ENCODE measurements around the gene ATXN7L1.
A peak's percentile ranks its signal among the peaks of the same experiment; 100 is the strongest.

Gene ATXN7L1, protein sequence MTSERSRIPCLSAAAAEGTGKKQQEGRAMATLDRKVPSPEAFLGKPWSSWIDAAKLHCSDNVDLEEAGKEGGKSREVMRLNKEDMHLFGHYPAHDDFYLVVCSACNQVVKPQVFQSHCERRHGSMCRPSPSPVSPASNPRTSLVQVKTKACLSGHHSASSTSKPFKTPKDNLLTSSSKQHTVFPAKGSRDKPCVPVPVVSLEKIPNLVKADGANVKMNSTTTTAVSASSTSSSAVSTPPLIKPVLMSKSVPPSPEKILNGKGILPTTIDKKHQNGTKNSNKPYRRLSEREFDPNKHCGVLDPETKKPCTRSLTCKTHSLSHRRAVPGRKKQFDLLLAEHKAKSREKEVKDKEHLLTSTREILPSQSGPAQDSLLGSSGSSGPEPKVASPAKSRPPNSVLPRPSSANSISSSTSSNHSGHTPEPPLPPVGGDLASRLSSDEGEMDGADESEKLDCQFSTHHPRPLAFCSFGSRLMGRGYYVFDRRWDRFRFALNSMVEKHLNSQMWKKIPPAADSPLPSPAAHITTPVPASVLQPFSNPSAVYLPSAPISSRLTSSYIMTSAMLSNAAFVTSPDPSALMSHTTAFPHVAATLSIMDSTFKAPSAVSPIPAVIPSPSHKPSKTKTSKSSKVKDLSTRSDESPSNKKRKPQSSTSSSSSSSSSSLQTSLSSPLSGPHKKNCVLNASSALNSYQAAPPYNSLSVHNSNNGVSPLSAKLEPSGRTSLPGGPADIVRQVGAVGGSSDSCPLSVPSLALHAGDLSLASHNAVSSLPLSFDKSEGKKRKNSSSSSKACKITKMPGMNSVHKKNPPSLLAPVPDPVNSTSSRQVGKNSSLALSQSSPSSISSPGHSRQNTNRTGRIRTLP

GRCh38 chr7:105876091-105876963, at the start of gene ATXN7L1:
Gene ATXN7L1, minus strand, starts transcription at chr7:105876599. Its CDS starts 41 bp downstream, at chr7:105876558.
- DNase-seq, result peak; percentile 87

DNA sequence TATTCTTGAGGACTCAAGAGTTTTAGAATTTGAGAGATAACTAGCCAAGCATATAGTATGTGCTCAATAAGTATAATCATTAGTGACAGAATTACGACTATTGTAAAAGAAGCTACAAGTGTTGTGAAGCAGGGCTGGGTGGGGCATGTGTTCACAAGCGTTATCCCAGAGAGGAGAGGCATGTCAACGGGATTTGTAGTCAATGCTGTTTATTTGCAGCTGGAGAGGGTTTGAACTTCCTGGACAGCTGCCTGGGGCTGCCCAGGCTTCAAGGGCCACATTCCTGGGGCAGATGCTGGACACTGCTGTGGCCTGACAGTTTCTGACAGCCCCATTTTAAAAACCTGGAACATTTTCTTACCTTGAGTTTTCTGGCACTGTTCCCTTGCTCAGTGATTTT, 49.7 kb upstream of the ATXN7L1 start:
- DNase-seq, result no peak

DNA sequence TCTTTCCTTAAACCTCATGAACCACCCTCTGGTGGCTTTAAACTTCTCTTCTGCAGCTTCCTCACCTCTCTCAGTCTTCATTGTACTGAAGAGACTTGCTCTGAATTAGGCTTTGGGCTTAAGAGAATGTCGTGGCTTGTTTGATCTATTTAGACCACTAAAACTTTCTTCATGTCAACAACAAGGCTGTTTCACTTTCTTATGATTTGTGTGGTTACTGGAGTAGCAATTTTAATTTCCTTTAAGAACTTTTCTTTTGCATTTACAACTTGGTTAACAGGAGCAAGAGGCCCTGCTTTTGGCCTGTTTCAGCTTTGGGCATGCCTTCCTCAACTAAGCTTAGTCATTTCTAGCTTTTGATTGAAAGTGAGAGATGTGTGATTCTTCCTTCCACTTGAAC, 48.5 kb upstream of the ATXN7L1 start:
- DNase-seq, result no peak

DNA sequence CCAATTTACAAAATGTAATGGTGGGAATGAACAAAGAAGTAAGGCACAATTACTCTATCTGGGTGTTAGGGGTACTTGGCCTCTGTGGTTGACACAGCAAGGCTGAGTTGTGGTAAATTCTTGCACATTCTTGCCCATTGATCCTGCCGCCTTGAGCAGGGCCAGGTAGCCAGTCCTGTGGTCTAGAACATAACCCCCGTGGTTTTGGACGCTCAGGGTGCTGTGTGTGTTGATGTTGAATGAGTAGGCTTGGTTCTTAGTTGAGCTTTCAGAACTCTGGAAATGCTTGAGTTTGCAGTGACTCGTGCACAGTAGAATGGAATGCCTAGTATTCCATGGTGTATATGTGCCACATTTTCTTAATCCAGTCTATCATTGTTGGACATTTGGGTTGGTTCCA, 44.4 kb upstream of the ATXN7L1 start:
- DNase-seq, result no peak

DNA sequence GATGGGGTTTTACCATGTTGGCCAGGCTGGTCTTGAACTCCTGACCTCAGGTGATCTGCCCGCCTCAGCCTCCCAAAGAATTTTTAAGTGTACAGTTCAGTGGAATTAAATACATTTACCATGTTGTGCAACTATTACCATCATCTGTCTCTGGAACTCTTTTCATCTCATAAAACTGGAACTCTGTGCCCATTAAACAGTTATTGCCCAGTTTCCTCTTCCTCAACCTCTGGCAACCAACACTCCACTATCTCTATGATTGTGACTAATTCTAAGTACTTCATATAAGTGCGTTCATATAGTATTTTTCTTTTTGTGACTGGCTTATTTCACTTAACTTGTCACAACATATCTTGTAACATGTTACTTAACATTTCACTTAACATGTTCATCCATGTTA, 41.3 kb upstream of the ATXN7L1 start:
- no peak for DNase-seq

DNA sequence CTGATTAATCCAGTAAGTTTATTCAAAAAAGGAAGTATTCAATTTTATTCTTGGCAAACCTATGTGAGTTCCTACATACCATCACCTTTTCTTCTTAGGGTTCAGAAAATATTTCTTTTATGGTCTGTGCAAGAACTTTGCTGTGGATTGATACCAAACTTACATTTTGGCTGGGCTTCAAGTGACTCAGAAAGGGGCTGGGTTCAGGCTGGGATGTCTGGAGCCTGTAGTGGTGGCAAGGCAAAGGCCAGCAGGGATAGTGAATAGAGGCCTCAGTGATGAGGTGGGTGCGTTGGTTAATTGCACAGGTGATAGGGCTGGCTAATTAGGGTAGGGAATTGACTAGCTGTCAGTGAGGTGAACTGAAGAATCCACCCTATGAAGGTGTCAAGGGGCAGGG, 40.2 kb upstream of the ATXN7L1 start:
- DNase-seq, result no peak

- no peak for DNase-seq
These were observed 37.5 kb upstream of the ATXN7L1 start for GRCh38 chr7:105913947-105914346.

DNA sequence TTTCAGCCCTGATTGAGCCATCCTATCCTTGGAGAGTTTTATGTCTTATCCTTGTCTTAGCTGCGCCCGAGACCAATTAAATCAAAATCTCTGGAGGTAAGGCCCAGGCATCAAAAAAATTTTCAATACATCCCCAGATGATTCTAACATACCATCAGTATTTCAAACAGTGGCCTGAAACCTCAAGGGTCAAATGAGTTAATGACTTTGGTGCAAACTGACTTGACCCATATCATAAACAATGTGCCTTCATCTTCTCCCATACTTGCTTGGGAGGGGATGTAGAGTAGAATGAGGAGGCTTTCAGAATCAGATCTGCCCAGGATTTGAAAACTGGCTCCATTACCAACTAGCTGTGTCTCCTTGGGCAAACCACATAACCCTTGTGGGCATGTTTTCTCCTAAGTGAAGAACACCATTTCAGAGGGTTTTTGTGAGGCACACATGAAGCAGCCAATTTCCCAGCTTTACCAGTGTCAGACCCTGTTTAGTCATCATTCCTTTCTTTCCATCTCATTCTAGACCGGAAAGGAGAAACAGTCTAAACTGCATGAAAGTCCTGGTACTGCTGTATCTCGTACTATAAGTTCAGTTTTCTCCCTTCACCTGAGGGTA, 35.7 kb upstream of the ATXN7L1 start:
- DNase-seq, result no peak

- no peak for DNase-seq
These were observed 33.8 kb upstream of the ATXN7L1 start for GRCh38 chr7:105910172-105910571.

- DNase-seq, result no peak
These were observed 33.3 kb upstream of the ATXN7L1 start for GRCh38 chr7:105909742-105910141.

DNA sequence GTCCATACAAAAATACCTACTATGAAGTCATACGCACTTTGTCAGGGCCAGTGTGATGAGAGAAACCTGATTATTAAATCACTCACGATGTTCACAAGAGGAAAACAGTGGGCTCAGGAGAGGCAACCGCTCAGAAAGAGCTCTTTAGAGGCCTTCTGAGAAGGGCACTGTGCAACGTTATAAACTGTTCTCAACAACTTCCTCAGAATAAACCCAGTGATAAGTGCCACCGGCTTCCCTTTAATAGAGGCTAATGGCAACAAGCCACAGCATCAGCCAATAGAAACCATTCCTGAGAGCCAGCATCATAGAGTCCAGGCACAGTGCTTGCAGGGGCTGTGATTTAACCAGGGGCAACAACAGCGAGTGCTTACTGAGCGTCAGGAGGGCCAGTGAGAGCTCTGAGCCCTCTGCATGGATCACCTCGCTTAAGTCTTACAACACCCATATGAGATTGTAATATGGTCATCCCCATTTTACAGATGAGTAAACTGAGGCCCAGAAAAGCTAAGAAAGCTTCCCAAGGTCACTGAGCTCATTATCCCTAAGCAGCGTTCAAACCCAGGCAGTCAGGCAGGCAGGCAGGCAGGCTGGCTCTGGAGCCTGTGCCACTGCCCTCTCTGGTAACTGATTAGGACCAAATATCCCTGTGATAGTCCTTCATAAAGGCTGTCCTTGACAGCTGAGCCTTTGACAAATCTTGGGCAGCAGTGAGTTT, 30.9 kb upstream of the ATXN7L1 start:
- DNase-seq, result no peak

DNA sequence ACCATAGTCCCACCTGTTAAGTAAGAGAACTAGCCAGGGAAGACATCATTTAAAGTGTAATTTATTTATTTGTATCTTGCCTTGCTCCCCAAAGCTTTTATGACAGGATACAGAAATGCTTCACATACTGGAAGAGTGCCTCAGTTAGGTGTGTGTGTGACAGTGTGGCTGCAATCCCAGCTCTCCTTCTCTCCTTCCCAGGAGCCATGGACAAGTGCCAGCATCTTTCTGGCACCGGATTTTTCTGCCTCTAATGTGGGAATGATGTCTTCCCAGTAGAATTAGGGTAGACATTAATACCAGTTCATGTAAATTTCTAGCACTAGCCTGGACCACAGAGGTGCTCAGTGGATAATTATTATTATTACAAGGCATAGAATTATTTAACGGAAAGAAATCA, 30.3 kb upstream of the ATXN7L1 start:
- no peak for DNase-seq

DNA sequence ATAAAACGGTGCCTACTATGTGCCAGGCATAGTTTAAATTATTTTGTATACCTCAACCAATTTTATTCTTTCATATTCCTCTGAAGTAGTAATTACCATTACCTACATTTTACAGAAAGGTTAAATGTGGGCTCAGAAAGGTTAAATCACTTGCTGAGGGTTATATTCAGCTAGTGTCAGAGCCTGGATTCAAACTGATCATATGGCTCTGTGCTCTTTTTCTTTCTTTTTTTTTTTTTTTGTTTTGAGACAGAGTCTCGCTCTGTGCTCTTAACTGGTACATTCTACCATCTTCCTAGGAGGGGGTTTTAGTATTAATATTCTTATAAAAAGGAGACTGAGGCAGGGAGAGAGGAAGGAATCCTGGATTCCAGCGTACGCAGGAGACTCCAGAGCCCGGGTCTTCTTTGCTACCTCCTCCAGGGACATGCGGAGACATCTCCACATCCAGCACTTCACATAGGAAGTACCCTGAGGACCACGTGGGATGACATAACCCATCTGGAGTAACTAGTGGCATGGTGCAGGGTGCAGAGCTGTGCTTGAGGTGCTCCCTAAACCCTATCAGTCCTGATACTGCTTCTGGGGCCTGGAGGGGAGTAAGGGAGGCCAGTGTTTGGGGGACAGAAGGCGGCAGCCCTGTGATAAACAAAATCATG, 29.6 kb upstream of the ATXN7L1 start:
- no peak for DNase-seq

DNA sequence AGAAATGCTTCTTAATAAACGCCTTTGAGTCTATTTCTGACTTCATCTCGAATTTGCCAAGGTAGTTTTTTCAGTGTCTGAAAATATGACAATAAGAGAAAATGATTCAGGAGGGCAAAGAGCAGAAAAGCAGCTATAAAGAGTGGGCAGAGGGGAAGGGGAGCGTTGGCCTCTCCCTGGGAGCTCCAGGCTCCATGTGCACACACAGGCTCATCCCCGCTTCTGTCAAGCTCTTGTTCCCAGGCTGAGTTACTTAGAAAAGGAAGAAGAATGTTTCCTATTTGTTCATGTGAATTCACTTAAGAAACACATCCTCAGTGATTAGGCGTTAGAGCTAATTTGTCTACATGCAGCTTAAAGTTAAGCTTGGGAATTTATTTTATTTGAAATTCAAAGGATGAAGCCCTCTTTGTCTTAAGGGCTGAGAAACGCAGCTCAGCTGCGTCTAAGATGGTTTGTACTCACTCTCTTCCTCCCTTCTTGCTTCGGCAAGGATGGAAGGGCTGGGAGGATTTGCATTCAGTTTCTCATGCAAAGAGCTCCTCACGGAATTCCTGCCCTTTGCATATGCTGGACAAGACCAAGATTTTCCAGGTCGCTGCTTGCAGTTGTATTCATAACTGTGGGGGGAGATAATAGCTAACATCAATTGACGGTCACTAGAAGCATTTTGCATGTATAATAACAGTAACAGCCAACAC, 29.0 kb upstream of the ATXN7L1 start:
- no peak for DNase-seq

DNA sequence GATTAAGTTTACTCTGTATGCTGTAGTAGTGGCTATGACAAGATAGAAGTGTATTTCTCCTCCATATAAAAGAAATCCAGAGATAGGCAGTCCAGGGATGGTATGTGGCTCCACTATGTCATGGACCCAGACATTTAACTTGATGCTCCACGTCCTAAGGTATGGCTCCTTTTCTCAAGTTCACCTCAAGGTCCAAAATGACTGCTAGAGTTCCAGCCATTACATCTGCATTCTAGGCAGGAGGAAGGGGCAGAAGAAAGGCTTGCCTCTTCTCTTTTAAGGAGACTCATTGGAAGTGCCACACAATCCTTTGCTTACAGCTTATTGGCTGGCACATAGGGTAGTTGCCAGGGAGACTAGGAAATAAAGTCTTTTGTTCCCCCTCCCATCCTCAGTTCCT, 27.7 kb upstream of the ATXN7L1 start:
- no peak for DNase-seq

DNA sequence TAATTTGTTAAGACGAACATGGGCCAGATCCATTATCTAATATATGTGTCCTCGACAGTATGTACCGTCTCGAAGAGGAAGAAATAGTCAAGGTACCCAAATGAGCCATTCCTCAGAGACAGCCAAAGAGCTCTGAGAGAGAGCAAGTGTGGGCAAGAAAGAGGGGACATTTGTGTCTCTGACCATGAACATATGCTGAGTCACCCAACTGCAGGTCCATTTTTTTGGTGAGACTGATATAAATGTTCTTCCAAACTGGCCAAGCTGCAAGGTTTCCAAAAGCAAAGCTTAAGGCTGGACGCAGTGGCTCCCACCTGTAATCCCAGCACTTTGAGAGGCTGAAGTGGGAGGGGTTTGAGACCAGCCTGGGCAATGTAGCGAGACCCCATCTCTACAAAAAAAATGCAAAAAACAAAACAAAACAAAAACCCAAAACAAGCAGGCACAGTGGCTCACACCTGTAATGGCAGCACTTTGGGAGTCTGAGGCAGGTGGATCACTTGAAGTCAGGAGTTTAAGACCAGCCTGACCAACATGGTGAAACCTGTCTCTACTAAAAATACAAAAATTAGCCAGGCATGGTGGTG, 26.0 kb upstream of the ATXN7L1 start:
- no peak for DNase-seq

DNA sequence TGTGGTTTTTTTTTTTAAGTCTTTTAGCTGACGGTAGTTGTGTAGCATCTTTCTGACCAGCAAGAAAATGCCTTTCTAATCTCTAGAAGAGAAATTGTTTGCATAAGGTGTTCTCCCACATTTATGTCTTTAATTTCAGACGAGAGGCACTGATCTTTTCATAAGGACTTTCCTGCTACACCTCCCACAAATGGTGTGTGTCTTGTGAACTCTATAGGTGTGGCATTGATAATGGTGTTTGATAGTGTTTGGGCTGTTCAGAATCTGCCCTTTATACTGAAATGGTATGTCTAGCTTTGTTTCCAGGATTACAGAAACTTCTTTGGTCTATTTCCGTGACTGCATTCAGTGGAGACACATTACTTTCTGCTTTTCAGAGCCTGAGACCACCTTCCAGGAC, 21.6 kb upstream of the ATXN7L1 start:
- DNase-seq, result no peak

DNA sequence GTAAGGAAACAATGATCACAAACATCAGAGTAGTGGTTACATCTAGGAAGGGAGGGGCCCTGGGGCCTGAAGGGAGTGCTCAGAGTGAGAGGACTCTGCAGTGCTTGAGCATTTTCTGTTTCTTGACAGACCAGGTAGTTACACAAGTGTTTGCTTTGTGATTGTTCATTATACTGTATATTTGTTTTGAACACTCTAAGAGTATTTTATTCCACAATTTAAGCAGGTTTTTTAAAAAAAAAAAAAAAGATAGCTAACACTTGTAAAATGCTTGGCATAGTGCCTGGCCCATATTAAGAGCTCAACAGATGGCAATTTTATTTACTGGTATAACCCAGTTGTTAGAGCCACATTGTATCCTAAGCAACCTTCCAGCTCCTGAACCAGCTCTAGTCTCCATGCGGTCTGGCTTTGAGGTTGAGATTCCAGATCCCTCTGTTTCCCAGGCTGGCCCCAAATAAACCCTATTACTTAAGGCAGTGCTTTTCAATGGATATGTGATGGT, 20.1 kb upstream of the ATXN7L1 start:
- peak; percentile 89 for DNase-seq

- no peak for DNase-seq
These were observed 17.7 kb upstream of the ATXN7L1 start for GRCh38 chr7:105894131-105894530.

DNA sequence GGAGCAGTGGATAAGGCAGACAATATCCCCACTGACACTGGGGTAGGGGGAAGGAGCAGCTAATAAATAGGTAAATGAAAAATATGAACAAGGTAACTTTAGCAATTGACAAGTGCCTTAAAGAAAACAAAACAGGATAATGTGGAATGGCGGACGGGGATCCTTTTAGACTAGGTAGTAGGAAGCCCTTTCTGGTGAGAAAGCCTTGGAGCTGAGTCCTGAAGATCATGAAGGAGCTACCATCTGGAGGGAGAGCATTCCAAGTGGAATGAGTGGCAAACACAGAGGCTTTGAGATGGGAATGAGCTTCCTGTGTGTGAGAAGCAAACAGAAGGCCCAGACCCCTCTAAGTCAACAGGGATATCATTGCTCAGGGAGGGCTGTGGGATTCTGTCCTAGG, 16.0 kb upstream of the ATXN7L1 start:
- no peak for DNase-seq
